Ascending aorta (tissue), 2 donors: ENCODE measurements around the gene TBL1XR1. TPM values are rescaled to one million over a fixed set of nuclear protein-coding genes. Genes with fewer than 3 reads are reported as not detected.
"Not testable (repeated sequence)": the region's sequence is repeated elsewhere in the genome, so short reads cannot be mapped to it uniquely, and the experiment has no call there.

Source experiments
- DNase-seq, 2 donors: peaks; one replicate each; pipeline ENCODE4 v3.0.0-alpha.2; 2019; ENCODE audit warnings: low spot score in 2 of 2
- H3K27ac ChIP-seq, 2 donors: fragments of 200-600 bp; sonication (generic); one replicate each; pipeline ENCODE4 v1.5.1; 2016 to 2017; ENCODE audit warnings: mild to moderate bottlenecking in 1 of 2
- H3K27me3 ChIP-seq: fragments of 200-600 bp; sonication (generic); one replicate; pipeline ENCODE4 v1.5.1; 2017
- H3K36me3 ChIP-seq, 2 donors: fragments of 200-600 bp; sonication (generic); one replicate each; pipeline ENCODE4 v1.5.1; 2016
- H3K4me1 ChIP-seq, 2 donors: fragments of 200-600 bp; sonication (generic); one replicate each; pipeline ENCODE4 v1.5.1; 2016 to 2017; ENCODE audit warnings: mild to moderate bottlenecking in 1 of 2
- H3K4me3 ChIP-seq, 2 donors: fragments of 200-600 bp; sonication (generic); one replicate each; pipeline ENCODE4 v1.5.1; 2016 to 2017; ENCODE audit warnings: mild to moderate bottlenecking in 1 of 2
- H3K9me3 ChIP-seq, 2 donors: fragments of 200-600 bp; sonication (generic); one replicate each; pipeline ENCODE4 v1.5.1; 2016
- intact Hi-C: fragments of 100-400 bp; cut with DNase I; formaldehyde crosslinking; loops from one replicate; pipeline ENCODE4 v1.15.1; 2023
- total RNA-seq: library from RNA; depleted of rRNA; stranded (reverse); fragments of >200 nt; gene quantifications from one replicate; pipeline ENCODE4 v1.1.0, GENCODE V29; 2016
- TF ChIP-seq, protein P1 (sequence below), 3 experiments: fragments of 200-600 bp in 2 of 3; fragments of 450-650 bp in 1 of 3; sonication (generic) in 2 of 3; IDR thresholded peaks; one replicate each; pipeline ENCODE4 v1.5.1; 2016 to 2019; ENCODE audit warnings: antibody characterized with exemption in 3 of 3, mild to moderate bottlenecking in 1 of 3, moderate library complexity in 1 of 3

Gene TBL1XR1
- total RNA-seq, 1 donor from 2014 or later: 52.0 TPM

- TF ChIP-seq, protein P1, sequence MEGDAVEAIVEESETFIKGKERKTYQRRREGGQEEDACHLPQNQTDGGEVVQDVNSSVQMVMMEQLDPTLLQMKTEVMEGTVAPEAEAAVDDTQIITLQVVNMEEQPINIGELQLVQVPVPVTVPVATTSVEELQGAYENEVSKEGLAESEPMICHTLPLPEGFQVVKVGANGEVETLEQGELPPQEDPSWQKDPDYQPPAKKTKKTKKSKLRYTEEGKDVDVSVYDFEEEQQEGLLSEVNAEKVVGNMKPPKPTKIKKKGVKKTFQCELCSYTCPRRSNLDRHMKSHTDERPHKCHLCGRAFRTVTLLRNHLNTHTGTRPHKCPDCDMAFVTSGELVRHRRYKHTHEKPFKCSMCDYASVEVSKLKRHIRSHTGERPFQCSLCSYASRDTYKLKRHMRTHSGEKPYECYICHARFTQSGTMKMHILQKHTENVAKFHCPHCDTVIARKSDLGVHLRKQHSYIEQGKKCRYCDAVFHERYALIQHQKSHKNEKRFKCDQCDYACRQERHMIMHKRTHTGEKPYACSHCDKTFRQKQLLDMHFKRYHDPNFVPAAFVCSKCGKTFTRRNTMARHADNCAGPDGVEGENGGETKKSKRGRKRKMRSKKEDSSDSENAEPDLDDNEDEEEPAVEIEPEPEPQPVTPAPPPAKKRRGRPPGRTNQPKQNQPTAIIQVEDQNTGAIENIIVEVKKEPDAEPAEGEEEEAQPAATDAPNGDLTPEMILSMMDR (IDR thresholded peaks at IDR 0.05): no peak
- Histone ChIP-seq H3K36me3 (no peaks in the 10 kb centered on the region), H3K27me3 (no peaks in the 10 kb centered on the region), H3K4me1 (no peaks in the 10 kb centered on the region), H3K27ac (no peak overlapping the region), H3K9me3 (no peaks in the 10 kb centered on the region), H3K4me3 (no peak overlapping the region)
- intact Hi-C loops: no loop called here
- peak in 1 of 2 donors; percentile 19 for DNase-seq
These were observed 10.9 kb upstream of the TBL1XR1 start for GRCh38 chr3:177208223-177208622.

DNA sequence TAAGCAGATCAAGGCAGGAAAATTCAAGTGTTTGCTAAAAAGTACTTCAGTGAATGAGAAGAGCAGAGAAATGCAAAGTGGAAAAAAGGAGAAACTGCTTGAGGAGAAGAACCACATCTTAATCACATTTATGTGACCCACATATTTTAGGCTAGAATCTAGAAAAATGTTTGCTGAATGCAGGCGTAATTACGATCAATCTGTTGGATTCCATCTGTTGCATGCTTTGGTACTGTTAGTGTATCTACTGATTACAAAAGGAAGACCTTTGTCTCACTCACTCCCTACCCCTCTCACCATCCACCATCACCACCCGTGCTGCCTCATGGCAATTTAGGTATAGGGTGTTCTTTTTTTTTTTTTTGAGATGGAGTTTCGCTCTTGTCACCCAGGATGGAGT is 9.7 kb upstream of the TBL1XR1 start:
- Histone ChIP-seq H3K27me3 (no peaks in the 10 kb centered on the region), H3K4me1 (no peaks in the 10 kb centered on the region), H3K4me3 (no peak overlapping the region), H3K9me3 (no peaks in the 10 kb centered on the region), H3K27ac (no peak overlapping the region), H3K36me3 (no peaks in the 10 kb centered on the region)
- TF ChIP-seq, protein P1 (IDR thresholded peaks at IDR 0.05): no peak
- intact Hi-C loops: no loop called here
- no peak for DNase-seq

- H3K4me3 ChIP-seq: no peak overlapping the region
- H3K9me3 ChIP-seq: no peaks in the 10 kb centered on the region
- no peak overlapping the region for H3K27ac ChIP-seq
- TF ChIP-seq, protein P1 (IDR thresholded peaks at IDR 0.05): no peak
- intact Hi-C loops: no loop called here
- H3K27me3 ChIP-seq: no peaks in the 10 kb centered on the region
- peak in 1 of 2 donors; percentile 57 for DNase-seq
- no peaks in the 10 kb centered on the region for H3K36me3 ChIP-seq
- peaks cover 0 to 2% of the 10 kb centered on the region in 2 donors for H3K4me1 ChIP-seq
These were observed 6.6 kb upstream of the TBL1XR1 start for GRCh38 chr3:177203689-177204395.

GRCh38 chr3:177203016-177203415 is 5.7 kb upstream of the TBL1XR1 start:
- DNase-seq: peak in 1 of 2 donors; percentile 19
- intact Hi-C loops, H3K4me3 ChIP-seq, H3K27ac ChIP-seq, H3K27me3 ChIP-seq, H3K4me1 ChIP-seq, H3K9me3 ChIP-seq, H3K36me3 ChIP-seq: not testable (repeated sequence)

DNA sequence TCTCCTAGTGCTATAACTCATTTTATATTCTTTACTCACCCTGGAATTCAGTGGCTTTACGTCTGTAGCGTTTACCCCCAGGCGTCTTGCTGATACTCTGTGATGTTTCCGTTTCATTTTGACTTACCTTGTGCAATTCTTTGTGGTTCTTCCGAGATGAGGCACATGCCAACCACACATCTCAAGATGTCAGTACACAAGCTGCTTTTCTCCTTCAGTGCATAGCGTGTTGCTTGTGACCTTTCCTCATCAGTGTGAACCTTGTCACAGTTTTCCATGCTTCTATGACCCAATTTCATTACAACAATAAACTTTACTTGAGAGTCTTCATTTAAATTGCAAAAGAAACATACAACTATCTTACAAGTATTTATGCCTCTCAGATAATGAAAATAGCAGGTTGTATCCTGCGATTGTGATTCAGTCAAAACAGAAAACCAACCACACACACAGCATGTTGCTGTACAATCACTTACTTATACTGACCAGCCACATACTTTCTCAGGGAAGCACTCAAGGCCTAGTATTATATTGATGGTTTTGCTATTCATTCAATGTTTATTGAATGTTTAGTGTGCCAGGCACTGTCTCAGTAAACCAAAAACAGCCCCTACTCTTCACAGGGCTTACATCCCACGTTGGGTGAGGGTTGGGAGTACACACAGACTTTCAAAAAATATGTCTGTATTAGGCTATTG is 4.6 kb upstream of the TBL1XR1 start:
- H3K27ac ChIP-seq: no peak overlapping the region
- intact Hi-C loops: no loop called here
- TF ChIP-seq, protein P1 (IDR thresholded peaks at IDR 0.05): no peak

DNA sequence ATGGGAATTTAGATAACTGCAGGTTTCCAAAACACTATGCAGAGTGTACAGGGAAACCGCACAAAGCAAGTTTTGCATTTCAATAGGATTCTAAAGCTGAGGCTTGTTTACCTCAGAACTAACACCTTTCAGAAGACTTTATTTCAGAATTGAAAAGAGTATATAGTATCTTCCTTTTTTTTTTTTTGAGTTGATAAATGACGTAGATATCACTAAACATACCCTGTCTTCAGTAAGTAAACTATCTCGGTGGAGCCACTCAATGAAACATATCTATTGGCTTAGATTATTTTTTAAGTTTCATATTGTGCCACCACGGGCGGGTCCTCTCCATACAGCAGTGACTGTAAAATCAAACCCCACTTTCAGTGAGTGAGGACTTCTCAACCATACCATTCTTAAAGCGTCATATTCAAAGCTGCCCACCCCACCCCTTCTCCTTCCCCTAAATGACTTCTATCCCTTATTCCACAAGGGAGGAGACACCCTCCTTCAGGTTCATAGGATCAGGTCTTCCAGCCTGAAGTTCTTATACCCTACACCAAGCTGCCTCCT is 2.0 kb upstream of the TBL1XR1 start:
- Histone ChIP-seq H3K4me3 (no peak overlapping the region), H3K27ac (peak overlapping the region; percentile 83 to 96), H3K36me3 (no peaks in the 10 kb centered on the region), H3K4me1 (peaks cover 0 to 10% of the 10 kb centered on the region in 2 donors), H3K9me3 (no peaks in the 10 kb centered on the region), H3K27me3 (no peaks in the 10 kb centered on the region)
- TF ChIP-seq, protein P1 (IDR thresholded peaks at IDR 0.05): no peak
- intact Hi-C loops: loop anchor here (5.0 to 10.0 kb wide), 5 partner anchors 52 to 1183 kb away; no protein-coding TSS in a partner anchor
- DNase-seq: peak in 1 of 2 donors; percentile 30

More for the DNA sequence above, 4.6 kb upstream of the TBL1XR1 start:
- peaks cover 0 to 10% of the 10 kb centered on the region in 2 donors for H3K4me1 ChIP-seq
- peak in 1 of 2 donors; percentile 56 for DNase-seq
- H3K4me3 ChIP-seq: no peak overlapping the region
- H3K9me3 ChIP-seq: no peaks in the 10 kb centered on the region
- H3K27me3 ChIP-seq: no peaks in the 10 kb centered on the region
- no peaks in the 10 kb centered on the region for H3K36me3 ChIP-seq
